SK-N-MC (cell line): ENCODE measurements around the gene TMEM250.

Source experiments
- EZH2 ChIP-seq: fragments of 200-600 bp; sonication (generic); IDR thresholded peaks from one replicate; pipeline ENCODE4 v1.6.1; 2017; ENCODE audit warnings: antibody characterized with exemption
- POLR2AphosphoS5 ChIP-seq: IDR thresholded peaks from 2 replicates; pipeline ENCODE4 v1.6.1; 2012; ENCODE audit warnings: mild to moderate bottlenecking, low read depth, low read length, borderline replicate concordance

- no peak for TF ChIP-seq POLR2AphosphoS5
- no peak for TF ChIP-seq EZH2
Measured at GRCh38 chr9:136075134-136075841, 43.4 kb downstream of the TMEM250 start.
